Measurements from ENCODE around the gene ADCY2. TPM values are rescaled to one million over a fixed set of nuclear protein-coding genes. Genes with fewer than 3 reads are reported as not detected.

ADCY2 gene
- total RNA-seq, 1 experiment from 2014 or later: 0.34 TPM

DNA sequence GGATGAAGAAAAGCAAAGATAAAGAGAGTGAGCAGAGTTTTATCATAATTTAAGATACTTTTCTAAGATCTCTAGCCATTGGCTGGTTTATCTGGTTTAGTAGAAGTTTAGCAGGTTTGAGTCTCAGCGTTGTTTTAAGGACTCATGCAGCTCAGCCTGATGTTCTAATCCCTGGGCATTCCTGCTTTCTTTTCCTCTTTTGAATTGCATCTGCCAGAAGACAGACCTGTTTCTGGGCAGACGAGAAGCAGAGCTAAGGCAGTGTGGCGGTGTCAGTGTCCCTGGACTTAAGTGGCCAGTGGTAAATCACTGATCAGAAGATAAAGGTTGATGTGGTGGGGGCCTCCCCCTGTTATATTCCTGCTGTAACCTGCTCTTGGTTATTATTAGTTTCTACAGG, 138.6 kb downstream of the ADCY2 start:
- CTCF ChIA-PET: no interaction called here
- BruUV-seq (replicated peaks): no TSS peak
- DNase-seq (ENCODE audit: low spot score): no peak
- Histone ChIP-seq H3K27ac (ENCODE audit: low read depth, low read length, poor library complexity, severe bottlenecking) (no peak overlapping the region), H3K4me3 (ENCODE audit: low read depth, low read length, poor library complexity, severe bottlenecking) (no peak overlapping the region), H3K36me3 (ENCODE audit: insufficient read depth, low read length, poor library complexity, severe bottlenecking) (no peaks in the 10 kb centered on the region), H3K4me1 (ENCODE audit: insufficient read depth, low read length, poor library complexity, severe bottlenecking) (no peaks in the 10 kb centered on the region), H3K27me3 (replicated peaks; ENCODE audit: insufficient read depth, low read depth, low read length, poor library complexity) (no peaks in the 10 kb centered on the region), H3K9me3 (ENCODE audit: low read depth, low read length, poor library complexity, severe bottlenecking) (no peaks in the 10 kb centered on the region)
- intact Hi-C loops (cut with micrococcal nuclease; ENCODE audit: unreplicated experiment): no loop called here
- POLR2A ChIA-PET (ENCODE audit: low non-redundant PET): no interaction called here
- TF ChIP-seq, protein P1, sequence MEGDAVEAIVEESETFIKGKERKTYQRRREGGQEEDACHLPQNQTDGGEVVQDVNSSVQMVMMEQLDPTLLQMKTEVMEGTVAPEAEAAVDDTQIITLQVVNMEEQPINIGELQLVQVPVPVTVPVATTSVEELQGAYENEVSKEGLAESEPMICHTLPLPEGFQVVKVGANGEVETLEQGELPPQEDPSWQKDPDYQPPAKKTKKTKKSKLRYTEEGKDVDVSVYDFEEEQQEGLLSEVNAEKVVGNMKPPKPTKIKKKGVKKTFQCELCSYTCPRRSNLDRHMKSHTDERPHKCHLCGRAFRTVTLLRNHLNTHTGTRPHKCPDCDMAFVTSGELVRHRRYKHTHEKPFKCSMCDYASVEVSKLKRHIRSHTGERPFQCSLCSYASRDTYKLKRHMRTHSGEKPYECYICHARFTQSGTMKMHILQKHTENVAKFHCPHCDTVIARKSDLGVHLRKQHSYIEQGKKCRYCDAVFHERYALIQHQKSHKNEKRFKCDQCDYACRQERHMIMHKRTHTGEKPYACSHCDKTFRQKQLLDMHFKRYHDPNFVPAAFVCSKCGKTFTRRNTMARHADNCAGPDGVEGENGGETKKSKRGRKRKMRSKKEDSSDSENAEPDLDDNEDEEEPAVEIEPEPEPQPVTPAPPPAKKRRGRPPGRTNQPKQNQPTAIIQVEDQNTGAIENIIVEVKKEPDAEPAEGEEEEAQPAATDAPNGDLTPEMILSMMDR (conservative IDR thresholded peaks at IDR 0.05; ENCODE audit: low read depth, low read length): no peak
- TF ChIP-seq EZH2 (IDR thresholded peaks at IDR 0.05; ENCODE audit: borderline replicate concordance, low read depth, low read length, poor library complexity, severe bottlenecking): no peak

GRCh38 chr5:7537573-7537972, 141.6 kb downstream of the ADCY2 start:
- no peak overlapping the region for H3K27ac ChIP-seq (ENCODE audit: low read depth, low read length, poor library complexity, severe bottlenecking)
- DNase-seq (ENCODE audit: low spot score): no peak
- intact Hi-C loops (cut with micrococcal nuclease; ENCODE audit: unreplicated experiment): no loop called here
- POLR2A ChIA-PET (ENCODE audit: low non-redundant PET): no interaction called here
- H3K36me3 ChIP-seq (ENCODE audit: insufficient read depth, low read length, poor library complexity, severe bottlenecking): no peaks in the 10 kb centered on the region
- no peaks in the 10 kb centered on the region for H3K27me3 ChIP-seq (replicated peaks; ENCODE audit: insufficient read depth, low read depth, low read length, poor library complexity)
- CTCF ChIA-PET: no interaction called here
- BruUV-seq (replicated peaks): no TSS peak
- H3K4me1 ChIP-seq (ENCODE audit: insufficient read depth, low read length, poor library complexity, severe bottlenecking): no peaks in the 10 kb centered on the region
- no peaks in the 10 kb centered on the region for H3K9me3 ChIP-seq (ENCODE audit: low read depth, low read length, poor library complexity, severe bottlenecking)
- TF ChIP-seq EZH2 (IDR thresholded peaks at IDR 0.05; ENCODE audit: borderline replicate concordance, low read depth, low read length, poor library complexity, severe bottlenecking): no peak
- TF ChIP-seq, protein P1 (conservative IDR thresholded peaks at IDR 0.05; ENCODE audit: low read depth, low read length): no peak
- H3K4me3 ChIP-seq (ENCODE audit: low read depth, low read length, poor library complexity, severe bottlenecking): no peak overlapping the region

DNA sequence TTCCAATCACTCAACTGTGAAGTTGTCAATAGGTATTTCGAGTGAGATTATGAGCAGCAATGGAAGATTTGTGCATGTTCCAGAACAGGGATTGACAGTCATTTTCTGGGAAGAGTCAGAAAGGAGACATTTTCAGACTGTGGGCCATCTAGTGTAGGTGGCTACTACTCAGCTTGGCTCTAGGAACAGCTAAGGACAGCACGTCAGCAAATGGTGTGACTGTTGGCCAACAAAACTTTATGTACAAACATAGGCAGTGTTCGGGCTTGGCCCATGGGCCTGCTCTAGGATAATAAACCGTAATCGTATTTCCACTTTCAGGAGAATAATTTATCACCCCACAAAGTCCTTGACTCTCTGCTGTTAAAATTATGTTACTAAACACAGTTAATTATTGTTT, 143.6 kb downstream of the ADCY2 start:
- H3K4me3 ChIP-seq (ENCODE audit: low read depth, low read length, poor library complexity, severe bottlenecking): no peak overlapping the region
- no peak for DNase-seq (ENCODE audit: low spot score)
- no peak overlapping the region for H3K27ac ChIP-seq (ENCODE audit: low read depth, low read length, poor library complexity, severe bottlenecking)
- H3K9me3 ChIP-seq (ENCODE audit: low read depth, low read length, poor library complexity, severe bottlenecking): no peaks in the 10 kb centered on the region
- H3K36me3 ChIP-seq (ENCODE audit: insufficient read depth, low read length, poor library complexity, severe bottlenecking): no peaks in the 10 kb centered on the region
- POLR2A ChIA-PET (ENCODE audit: low non-redundant PET): no interaction called here
- intact Hi-C loops (cut with micrococcal nuclease; ENCODE audit: unreplicated experiment): no loop called here
- no peaks in the 10 kb centered on the region for H3K4me1 ChIP-seq (ENCODE audit: insufficient read depth, low read length, poor library complexity, severe bottlenecking)
- no TSS peak for BruUV-seq (replicated peaks)
- no peaks in the 10 kb centered on the region for H3K27me3 ChIP-seq (replicated peaks; ENCODE audit: insufficient read depth, low read depth, low read length, poor library complexity)
- TF ChIP-seq, protein P1 (conservative IDR thresholded peaks at IDR 0.05; ENCODE audit: low read depth, low read length): no peak
- no peak for TF ChIP-seq EZH2 (IDR thresholded peaks at IDR 0.05; ENCODE audit: borderline replicate concordance, low read depth, low read length, poor library complexity, severe bottlenecking)
- CTCF ChIA-PET: no interaction called here
